Pancreas (tissue), 10 donors: ENCODE results near the gene MMP14. TPM values are rescaled to one million over a fixed set of nuclear protein-coding genes. Genes with fewer than 3 reads are reported as not detected.

Source experiments
- ATAC-seq, 4 donors: fragments of 200-7000 bp; cut with Tn5 transposase; one replicate each; pipeline versions ENCODE4 v1.8.0 to v1.9.1; 2020; ENCODE audit warnings: mild to moderate bottlenecking in 4 of 4, moderate library complexity in 4 of 4
- DNase-seq, 6 donors: peaks; one replicate each; pipeline ENCODE4 v3.0.0-alpha.2; 2020
- FAIRE-seq: peaks from 2 replicates; lab custom pipeline; 2012; peaks lifted over from hg19 to GRCh38; lab: Jason Lieb, UNC
- H3K27ac ChIP-seq, 4 donors: fragments of 200-600 bp; sonication (generic); 1 replicate in 3 of 4; 2 replicates in 1 of 4; pipeline versions ENCODE4 v1.5.0 to v1.8.0; 2020
- H3K27me3 ChIP-seq, 4 donors: fragments of 200-600 bp; one replicate each; pipeline ENCODE4 v1.8.0; 2021
- H3K36me3 ChIP-seq, 3 donors: fragments of 200-600 bp; sonication (generic) in 1 of 3; one replicate each; pipeline versions ENCODE4 v1.5.0 to v1.8.0; 2020 to 2021
- H3K4me1 ChIP-seq, 3 donors: fragments of 200-600 bp; one replicate each; pipeline ENCODE4 v1.8.0; 2021
- H3K4me3 ChIP-seq, 4 donors: fragments of 200-600 bp; sonication (generic) in 2 of 4; one replicate each; pipeline versions ENCODE4 v1.5.0 to v1.8.0; 2020 to 2021
- H3K9me3 ChIP-seq, 4 donors: fragments of 200-600 bp; one replicate each; pipeline ENCODE4 v1.8.0; 2021
- WGBS, 2 donors: extraction: QIAGEN DNeasy Blood & Tissue Kit; methylation state at CpG; one replicate each; pipeline ENCODE4 v1.1.7; 2013; 5-methylcytosine and 5-hydroxymethylcytosine counted together
- intact Hi-C, 3 donors: fragments of 100-400 bp; cut with DNase I; formaldehyde crosslinking; loops; one replicate each; pipeline versions ENCODE4 v1.11.1 to v1.14.2; 2022
- polyA plus RNA-seq, 2 donors: library from polyadenylated mRNA; stranded (reverse); fragments of 200-250 nt; gene quantifications; one replicate each; pipeline ENCODE4 v1.2.3, GENCODE V29; 2013
- total RNA-seq, 6 donors: library from RNA; stranded (reverse); fragmentation: NEBNext Ultra II Directional in 4 of 6; extraction: Animal tissue kit (Norgen Biotek cat#: 25700) in 4 of 6; gene quantifications; one replicate each; pipeline versions ENCODE4 v1.2.1 to v1.2.4, GENCODE V29; 2021 to 2023
- TF ChIP-seq, protein P1 (sequence below), 4 donors: fragments of 200-600 bp; sonication (generic) in 3 of 4; IDR thresholded peaks; one replicate each; pipeline versions ENCODE4 v1.5.0 to v1.8.0; 2021; ENCODE audit warnings: antibody characterized with exemption in 4 of 4
- donor health status: healthy with polysubstance abuse.
- donor health status: DM: no; HTN: no; CAD: no; lungs with moderate emphysema.
- donor health status: DM: no; HTN: no; CAD: no.
- donor health status: control.
- donor health status: control.
- donor health status: Bipolar disorder and iron deficiency.
- donor health status: DM: yes; HTN: yes; CAD: no.
- donor health status: DM: no; HTN: no; CAD: no.
- donor health status: DM: no; HTN: no; CAD: no.
- donor health status: DM: yes; HTN: yes; CAD: no.

Gene MMP14
- total and polyA plus RNA-seq, 8 donors = 18.7 to 146 (median 34.0) TPM

DNA sequence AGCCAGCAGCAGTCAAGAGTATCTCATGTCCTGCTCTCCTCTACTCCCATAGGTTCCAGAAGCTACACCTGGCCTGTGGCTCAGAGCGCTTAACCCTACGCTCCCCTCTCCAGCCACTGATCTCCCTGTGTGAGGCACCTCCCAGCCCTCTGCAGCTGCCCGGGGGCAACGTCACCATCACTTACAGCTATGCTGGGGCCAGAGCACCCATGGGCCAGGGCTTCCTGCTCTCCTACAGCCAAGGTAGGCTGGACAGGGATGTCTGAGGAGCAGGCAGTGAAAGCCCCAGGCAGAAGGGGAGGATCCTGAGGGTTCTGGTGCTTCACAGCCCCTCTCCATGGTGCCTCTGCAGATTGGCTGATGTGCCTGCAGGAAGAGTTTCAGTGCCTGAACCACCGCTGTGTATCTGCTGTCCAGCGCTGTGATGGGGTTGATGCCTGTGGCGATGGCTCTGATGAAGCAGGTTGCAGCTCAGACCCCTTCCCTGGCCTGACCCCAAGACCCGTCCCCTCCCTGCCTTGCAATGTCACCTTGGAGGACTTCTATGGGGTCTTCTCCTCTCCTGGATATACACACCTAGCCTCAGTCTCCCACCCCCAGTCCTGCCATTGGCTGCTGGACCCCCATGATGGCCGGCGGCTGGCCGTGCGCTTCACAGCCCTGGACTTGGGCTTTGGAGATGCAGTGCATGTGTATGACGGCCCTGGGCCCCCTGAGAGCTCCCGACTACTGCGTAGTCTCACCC is 38.8 kb downstream of the MMP14 start:
- TF ChIP-seq, protein P1, sequence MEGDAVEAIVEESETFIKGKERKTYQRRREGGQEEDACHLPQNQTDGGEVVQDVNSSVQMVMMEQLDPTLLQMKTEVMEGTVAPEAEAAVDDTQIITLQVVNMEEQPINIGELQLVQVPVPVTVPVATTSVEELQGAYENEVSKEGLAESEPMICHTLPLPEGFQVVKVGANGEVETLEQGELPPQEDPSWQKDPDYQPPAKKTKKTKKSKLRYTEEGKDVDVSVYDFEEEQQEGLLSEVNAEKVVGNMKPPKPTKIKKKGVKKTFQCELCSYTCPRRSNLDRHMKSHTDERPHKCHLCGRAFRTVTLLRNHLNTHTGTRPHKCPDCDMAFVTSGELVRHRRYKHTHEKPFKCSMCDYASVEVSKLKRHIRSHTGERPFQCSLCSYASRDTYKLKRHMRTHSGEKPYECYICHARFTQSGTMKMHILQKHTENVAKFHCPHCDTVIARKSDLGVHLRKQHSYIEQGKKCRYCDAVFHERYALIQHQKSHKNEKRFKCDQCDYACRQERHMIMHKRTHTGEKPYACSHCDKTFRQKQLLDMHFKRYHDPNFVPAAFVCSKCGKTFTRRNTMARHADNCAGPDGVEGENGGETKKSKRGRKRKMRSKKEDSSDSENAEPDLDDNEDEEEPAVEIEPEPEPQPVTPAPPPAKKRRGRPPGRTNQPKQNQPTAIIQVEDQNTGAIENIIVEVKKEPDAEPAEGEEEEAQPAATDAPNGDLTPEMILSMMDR (IDR thresholded peaks at IDR 0.05) = no peak
- DNase-seq = peak in 1 of 6 donors; percentile 58
- WGBS, 2 donors = 93 to 94% methylated on average over 14 to 15 of the region's 15 CpGs
- Histone ChIP-seq H3K27ac (no peak overlapping the region), H3K4me1 (peaks cover 8 to 19% (median 12%) of the 10 kb centered on the region in 3 donors), H3K36me3 (peaks cover 8 to 52% (median 31%) of the 10 kb centered on the region in 3 donors), H3K27me3 (no peaks in the 10 kb centered on the region), H3K4me3 (no peak overlapping the region), H3K9me3 (no peaks in the 10 kb centered on the region)
- FAIRE-seq = no peak
- intact Hi-C loops = loop anchor here in 1 of 3 donors (10.0 kb wide), 1 partner anchor 100 kb away; no protein-coding TSS in a partner anchor
- no peak for ATAC-seq

GRCh38 chr14:22875748-22876319 is 39.4 kb downstream of the MMP14 start:
- no peak for ATAC-seq
- peaks cover 1 to 13% (median 6%) of the 10 kb centered on the region in 3 donors for H3K4me1 ChIP-seq
- no peak overlapping the region for H3K27ac ChIP-seq
- TF ChIP-seq, protein P1 (IDR thresholded peaks at IDR 0.05) = no peak
- peaks cover 8 to 52% (median 31%) of the 10 kb centered on the region in 3 donors for H3K36me3 ChIP-seq
- intact Hi-C loops = loop anchor here in 1 of 3 donors (10.0 kb wide), 1 partner anchor 99 kb away; no protein-coding TSS in a partner anchor
- no peak for FAIRE-seq
- WGBS, 2 donors = 96% methylated on average over 20 of the region's 20 CpGs
- H3K9me3 ChIP-seq = no peaks in the 10 kb centered on the region
- H3K4me3 ChIP-seq = no peak overlapping the region
- H3K27me3 ChIP-seq = no peaks in the 10 kb centered on the region
- DNase-seq = peak in 1 of 6 donors; percentile 57

GRCh38 chr14:22877000-22877501 is 40.7 kb downstream of the MMP14 start:
- Histone ChIP-seq H3K36me3 (peaks cover 8 to 52% (median 31%) of the 10 kb centered on the region in 3 donors), H3K9me3 (no peaks in the 10 kb centered on the region), H3K4me1 (peaks cover 0 to 12% (median 5%) of the 10 kb centered on the region in 3 donors), H3K27ac (no peak overlapping the region), H3K27me3 (no peaks in the 10 kb centered on the region), H3K4me3 (no peak overlapping the region)
- FAIRE-seq (no peak), DNase-seq (peak in 2 of 6 donors; percentile 48 to 77), ATAC-seq (no peak)
- TF ChIP-seq, protein P1 (IDR thresholded peaks at IDR 0.05) = no peak
- intact Hi-C loops = loop anchor here in 1 of 3 donors (10.0 kb wide), 1 partner anchor 98 kb away; no protein-coding TSS in a partner anchor
- 93 to 95% methylated on average over 22 of the region's 22 CpGs for WGBS, 2 donors

GRCh38 chr14:22878271-22879246 is 42.2 kb downstream of the MMP14 start:
- H3K36me3 ChIP-seq = peaks cover 8 to 50% (median 31%) of the 10 kb centered on the region in 3 donors

More at GRCh38 chr14:22878271-22879246, 42.2 kb downstream of the MMP14 start:
- peaks cover 0 to 8% (median 0%) of the 10 kb centered on the region in 3 donors for H3K4me1 ChIP-seq
- intact Hi-C loops = loop anchor here in 1 of 3 donors (10.0 kb wide), 1 partner anchor 96 kb away; no protein-coding TSS in a partner anchor
- TF ChIP-seq, protein P1 (IDR thresholded peaks at IDR 0.05) = no peak
- ATAC-seq (no peak), DNase-seq (no peak), FAIRE-seq (no peak)
- H3K27me3 ChIP-seq = no peaks in the 10 kb centered on the region
- no peak overlapping the region for H3K27ac ChIP-seq
- H3K9me3 ChIP-seq = no peaks in the 10 kb centered on the region
- no peak overlapping the region for H3K4me3 ChIP-seq
- WGBS, 2 donors = 83 to 86% methylated on average over 8 of the region's 8 CpGs
